Measurements from ENCODE around the gene UBA3. TPM values are rescaled to one million over a fixed set of nuclear protein-coding genes. Genes with fewer than 3 reads are reported as not detected.

UBA3 gene
- polyA plus RNA-seq, 1 experiment: 111 TPM

- POLR2A ChIA-PET: interaction anchor here (0.7 kb wide), 1 partner anchor 56 kb away, joined by 5 read pairs; no protein-coding TSS in a partner anchor
- Histone ChIP-seq H3K4me3 (ENCODE audit: low read depth, low read length) (no peak overlapping the region), H3K9me3 (ENCODE audit: control insufficient read depth, insufficient read depth, low read length) (no peaks in the 10 kb centered on the region), H3K27ac (ENCODE audit: low read depth, low read length) (peak overlapping the region; percentile 34), H3K27me3 (ENCODE audit: control insufficient read depth, insufficient read depth, low read length) (no peaks in the 10 kb centered on the region)
- no peak for DNase-seq (ENCODE audit: low read depth, low spot score)
- no peak for TF ChIP-seq CTCF (IDR thresholded peaks at IDR 0.05; ENCODE audit: low read depth, low read length)
- CTCF ChIA-PET: no interaction called here
These were observed 47.4 kb downstream of the UBA3 start for GRCh38 chr3:69032737-69033136.

GRCh38 chr3:69032142-69032541 is 48.0 kb downstream of the UBA3 start:
- POLR2A ChIA-PET: interaction anchor here (1.2 kb wide), 1 partner anchor 19 kb away, joined by 4 read pairs; the partner anchor contains the start of gene EOGT
- H3K9me3 ChIP-seq (ENCODE audit: control insufficient read depth, insufficient read depth, low read length): no peaks in the 10 kb centered on the region
- no peaks in the 10 kb centered on the region for H3K27me3 ChIP-seq (ENCODE audit: control insufficient read depth, insufficient read depth, low read length)
- H3K4me3 ChIP-seq (ENCODE audit: low read depth, low read length): no peak overlapping the region
- no peak for DNase-seq (ENCODE audit: low read depth, low spot score)
- TF ChIP-seq CTCF (IDR thresholded peaks at IDR 0.05; ENCODE audit: low read depth, low read length): no peak
- CTCF ChIA-PET: interaction anchor here (0.6 to 0.8 kb wide), 4 partner anchors 12 to 916 kb away, joined by 3 to 6 read pairs (median 4); no protein-coding TSS in a partner anchor
- peak overlapping the region; percentile 40 for H3K27ac ChIP-seq (ENCODE audit: low read depth, low read length)

- TF ChIP-seq CTCF (IDR thresholded peaks at IDR 0.05; ENCODE audit: low read depth, low read length): no peak
- Histone ChIP-seq H3K4me3 (ENCODE audit: low read depth, low read length) (no peak overlapping the region), H3K27me3 (ENCODE audit: control insufficient read depth, insufficient read depth, low read length) (no peaks in the 10 kb centered on the region), H3K27ac (ENCODE audit: low read depth, low read length) (no peak overlapping the region), H3K9me3 (ENCODE audit: control insufficient read depth, insufficient read depth, low read length) (no peaks in the 10 kb centered on the region)
- ChIA-PET CTCF (interaction anchor here (0.6 to 0.8 kb wide), 4 partner anchors 11 to 916 kb away, joined by 3 to 6 read pairs (median 4); no protein-coding TSS in a partner anchor), POLR2A (interaction anchor here (1.2 kb wide), 1 partner anchor 18 kb away, joined by 4 read pairs; the partner anchor contains the start of gene EOGT)
- no peak for DNase-seq (ENCODE audit: low read depth, low spot score)
These were observed 48.5 kb downstream of the UBA3 start for GRCh38 chr3:69031635-69032034.

- no peaks in the 10 kb centered on the region for H3K27me3 ChIP-seq (ENCODE audit: control insufficient read depth, insufficient read depth, low read length)
- CTCF ChIA-PET: interaction anchor here (0.6 to 1.3 kb wide), 6 partner anchors 11 to 30 kb away, joined by 3 to 6 read pairs (median 3); no protein-coding TSS in a partner anchor
- no peaks in the 10 kb centered on the region for H3K9me3 ChIP-seq (ENCODE audit: control insufficient read depth, insufficient read depth, low read length)
- DNase-seq (ENCODE audit: low read depth, low spot score): no peak
- no peak overlapping the region for H3K4me3 ChIP-seq (ENCODE audit: low read depth, low read length)
- TF ChIP-seq CTCF (IDR thresholded peaks at IDR 0.05; ENCODE audit: low read depth, low read length): no peak
- no peak overlapping the region for H3K27ac ChIP-seq (ENCODE audit: low read depth, low read length)
- POLR2A ChIA-PET: no interaction called here
These were observed 59.3 kb downstream of the UBA3 start for GRCh38 chr3:69020857-69021256.

- Histone ChIP-seq H3K4me3 (ENCODE audit: low read depth, low read length) (no peak overlapping the region), H3K9me3 (ENCODE audit: control insufficient read depth, insufficient read depth, low read length) (no peaks in the 10 kb centered on the region), H3K27ac (ENCODE audit: low read depth, low read length) (no peak overlapping the region), H3K27me3 (ENCODE audit: control insufficient read depth, insufficient read depth, low read length) (no peaks in the 10 kb centered on the region)
- no peak for DNase-seq (ENCODE audit: low read depth, low spot score)
- TF ChIP-seq CTCF (IDR thresholded peaks at IDR 0.05; ENCODE audit: low read depth, low read length): peak; percentile 49
- ChIA-PET POLR2A (no interaction called here), CTCF (interaction anchor here (0.6 to 1.3 kb wide), 6 partner anchors 11 to 31 kb away, joined by 3 to 6 read pairs (median 3); no protein-coding TSS in a partner anchor)
These were observed 59.7 kb downstream of the UBA3 start for GRCh38 chr3:69020424-69020823.
